SK-MEL-5 (cell line): ENCODE results near the gene ADCY5. TPM values are rescaled to one million over a fixed set of nuclear protein-coding genes. Genes with fewer than 3 reads are reported as not detected.

Experiments used
- DNase-seq: peaks from one replicate; pipeline ENCODE4 v3.0.0-alpha.2; 2016; ENCODE audit warnings: low read depth, low spot score
- in situ Hi-C: cut with HindIII; loops from 2 replicates; pipeline ENCODE4 v1.10.0; 2016; ENCODE audit warnings: low sequenced_read_pairs, high pct_unique_total_duplicates, low pct_unique_long_range_greater_than_20kb
- total RNA-seq: library from RNA; depleted of rRNA; stranded (reverse); fragments of >200 nt; shearing (Covaris generic); gene quantifications from 2 replicates; pipeline ENCODE4 v1.2.3, GENCODE V29; 2014

The ADCY5 gene
- total RNA-seq, 1 experiment from 2014 or later, result 1.2 TPM

DNA sequence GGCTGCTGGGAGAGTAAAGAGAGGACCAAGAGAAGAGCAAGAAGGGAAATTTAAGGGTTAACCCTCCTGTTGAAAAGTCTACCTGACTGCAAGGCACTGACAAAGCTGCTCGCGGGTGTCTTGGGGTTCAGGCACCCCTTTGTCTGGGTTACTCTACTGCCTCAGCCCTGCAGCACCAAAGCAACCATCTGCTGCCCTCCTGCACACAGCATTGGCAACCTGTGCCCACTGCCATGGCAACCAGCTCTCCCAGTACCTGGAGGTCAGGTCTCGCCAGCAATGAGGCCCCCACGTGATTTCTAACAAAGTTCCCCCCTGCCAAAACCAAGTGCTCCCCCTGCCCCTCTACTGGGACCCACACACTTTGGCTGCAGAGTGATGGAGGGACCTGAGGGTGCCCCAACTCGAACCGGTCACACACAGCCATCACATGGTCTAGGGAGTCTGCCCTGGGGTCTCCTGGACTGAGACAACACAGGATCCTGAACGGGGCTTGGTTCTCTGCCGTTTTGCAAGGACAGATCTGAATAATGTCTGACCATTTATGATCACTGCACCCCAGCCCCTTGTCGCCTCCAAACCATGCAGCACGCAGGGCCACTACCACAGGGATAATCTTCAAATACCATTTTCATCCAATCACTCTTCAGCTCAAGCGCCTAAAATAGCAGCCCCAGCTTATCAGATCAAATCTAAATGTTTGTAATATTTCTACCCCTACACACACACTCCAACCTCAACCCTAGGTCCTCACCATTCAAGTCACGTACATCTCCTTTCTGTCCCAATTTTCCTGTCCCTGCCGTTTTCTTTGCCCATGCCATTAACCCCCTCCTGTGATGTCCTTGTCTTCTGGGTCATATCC, 50.7 kb downstream of the ADCY5 start:
- no peak for DNase-seq
- in situ Hi-C loops, result no loop called here

- in situ Hi-C loops, result no loop called here
- no peak for DNase-seq
Observed at GRCh38 chr3:123397050-123397590, 51.8 kb downstream of the ADCY5 start.

DNA sequence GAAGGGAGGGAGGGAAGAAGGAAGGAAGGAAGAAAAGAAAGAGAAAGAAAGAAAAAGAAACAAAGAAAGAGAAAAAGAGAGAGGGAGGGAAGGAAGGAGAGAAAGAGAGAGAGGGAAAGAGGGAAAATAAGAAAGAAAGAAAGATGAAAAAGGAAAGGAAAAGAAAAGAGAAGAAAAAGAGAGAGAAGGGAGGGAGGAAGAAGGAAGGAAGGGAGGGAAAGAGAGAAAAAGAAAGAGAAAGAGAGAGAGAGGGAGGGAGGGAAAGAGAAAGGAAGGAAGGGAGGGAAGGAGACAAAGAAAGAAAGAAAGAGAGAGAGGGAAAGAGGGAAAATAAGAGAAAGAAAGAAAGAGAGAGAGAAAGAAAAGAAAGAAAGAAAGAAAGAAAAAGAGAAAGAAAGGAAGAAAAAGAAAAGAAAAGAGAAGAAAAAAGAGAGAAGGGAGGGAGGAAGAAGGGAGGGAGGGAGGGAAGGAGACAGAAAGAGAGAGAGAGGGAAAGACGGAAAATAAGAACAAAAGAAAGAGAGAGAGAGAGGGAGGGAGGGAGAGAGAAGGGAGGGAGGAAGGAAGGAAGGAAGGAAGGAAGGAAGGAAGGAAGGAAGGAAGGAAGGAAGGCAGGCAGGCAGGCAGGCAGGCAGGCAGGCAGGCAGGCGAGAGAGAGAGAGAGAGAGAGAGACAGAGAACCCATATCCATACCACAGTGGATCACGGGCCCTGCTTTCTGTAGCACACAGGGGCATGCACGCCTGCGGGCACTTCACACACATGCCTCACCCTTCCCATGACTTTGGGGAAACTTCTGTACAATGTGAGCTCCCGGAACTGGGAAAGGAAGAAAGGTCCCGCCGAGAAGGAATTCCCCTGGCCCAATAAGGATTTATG, 52.5 kb downstream of the ADCY5 start:
- in situ Hi-C loops, result no loop called here
- peak; percentile 49 for DNase-seq

GRCh38 chr3:123395235-123395634, 53.7 kb downstream of the ADCY5 start:
- no peak for DNase-seq
- in situ Hi-C loops, result no loop called here

GRCh38 chr3:123394391-123395020, 54.4 kb downstream of the ADCY5 start:
- in situ Hi-C loops, result no loop called here
- DNase-seq, result no peak

- in situ Hi-C loops, result no loop called here
- DNase-seq, result no peak
Observed at GRCh38 chr3:123392871-123393620, 55.8 kb downstream of the ADCY5 start.

DNA sequence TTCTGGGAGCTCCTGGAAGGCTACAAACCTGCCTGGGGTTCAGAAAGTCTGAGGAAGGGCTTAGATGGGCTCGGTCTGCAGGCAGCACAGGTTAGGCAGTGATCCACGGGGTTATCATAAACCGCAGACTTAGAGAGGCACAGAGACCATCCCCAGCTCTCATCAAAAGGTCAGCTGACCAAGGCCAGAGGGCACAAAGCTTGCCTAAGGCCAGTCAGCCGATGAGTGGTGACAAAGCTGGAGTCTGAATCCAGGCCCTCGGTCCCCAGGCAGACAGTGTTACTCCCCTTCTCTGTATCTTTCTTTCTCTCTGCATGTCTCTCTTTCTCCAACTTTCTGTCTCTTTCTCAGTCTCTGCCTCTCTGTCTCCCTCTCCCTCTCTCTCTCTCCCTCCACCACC, 56.5 kb downstream of the ADCY5 start:
- in situ Hi-C loops, result no loop called here

DNA sequence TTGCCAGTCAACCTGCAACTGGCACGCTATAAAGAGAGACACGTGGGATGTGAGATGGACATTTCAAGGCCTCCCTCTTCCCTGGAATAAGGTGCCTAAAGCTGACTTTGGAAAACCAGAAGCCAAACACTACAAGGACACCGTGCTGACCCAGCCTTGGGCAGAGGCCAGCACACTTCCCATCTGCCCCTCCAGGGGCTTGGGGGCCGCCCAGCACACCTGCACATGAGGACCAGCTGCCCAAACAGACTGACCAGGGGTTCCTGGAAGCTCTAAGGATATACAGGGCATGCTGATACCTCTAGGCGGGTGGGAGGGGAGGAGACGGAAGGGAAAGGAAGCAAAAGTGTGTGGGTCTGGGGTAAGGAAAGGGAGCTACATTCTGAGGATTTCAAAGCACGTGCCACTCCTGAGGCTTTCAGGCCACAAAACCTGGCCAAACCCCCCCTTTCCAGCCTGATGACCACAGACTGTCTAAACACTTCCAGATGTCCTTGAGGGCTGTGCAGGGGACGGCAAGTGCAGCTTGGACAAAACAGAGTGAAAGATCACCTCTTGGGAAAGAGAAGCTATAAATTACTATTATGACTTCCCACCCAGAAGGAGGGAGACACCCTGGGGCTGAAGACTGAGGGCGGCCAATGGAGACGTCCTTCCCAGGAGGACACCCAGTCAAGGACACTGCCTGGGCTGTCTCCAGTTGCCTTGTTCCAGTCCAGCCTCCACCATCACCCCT, 57.9 kb downstream of the ADCY5 start:
- in situ Hi-C loops, result no loop called here
- DNase-seq, result no peak

More for the DNA sequence above, 56.5 kb downstream of the ADCY5 start:
- DNase-seq, result no peak

DNA sequence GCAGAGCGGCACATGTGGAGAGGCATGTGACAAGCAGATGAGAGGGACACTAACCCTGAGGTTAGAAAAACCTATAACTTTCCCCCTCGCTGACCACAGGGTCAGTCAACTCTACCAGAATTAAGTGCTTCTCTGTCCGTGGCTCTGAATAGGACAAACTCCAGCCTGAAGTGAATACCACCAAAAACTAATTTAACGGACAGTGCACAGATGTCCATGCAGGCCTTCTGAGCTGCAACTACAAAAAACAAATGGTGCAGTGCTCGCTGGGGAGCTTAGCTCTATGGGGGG, 59.3 kb downstream of the ADCY5 start:
- DNase-seq, result no peak
- in situ Hi-C loops, result no loop called here

- in situ Hi-C loops, result no loop called here
- no peak for DNase-seq
Observed at GRCh38 chr3:123388811-123389627, 59.9 kb downstream of the ADCY5 start.

DNA sequence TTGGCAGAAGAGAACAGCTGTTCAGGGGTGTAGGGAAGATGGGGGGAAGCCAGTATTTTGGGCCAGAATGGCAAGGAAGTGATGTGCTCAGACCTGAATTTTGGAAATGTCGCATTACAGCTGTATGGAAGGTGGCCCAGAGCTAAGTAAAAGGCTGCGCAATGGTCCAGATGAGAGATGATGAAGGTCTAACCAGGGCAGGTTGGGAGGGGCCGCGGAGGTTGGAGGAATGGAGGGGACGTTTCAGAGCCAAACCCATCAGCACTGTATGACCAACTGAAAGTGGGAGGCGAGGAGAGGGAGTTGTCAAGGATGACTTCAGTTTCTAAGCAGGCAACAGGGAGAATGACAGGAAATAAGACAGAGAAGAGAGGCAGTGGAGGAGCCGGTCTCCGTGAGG, 60.8 kb downstream of the ADCY5 start:
- in situ Hi-C loops, result no loop called here
- DNase-seq, result no peak

- in situ Hi-C loops, result no loop called here
Observed at GRCh38 chr3:123387532-123387931, 61.4 kb downstream of the ADCY5 start.

GRCh38 chr3:123386477-123387040, 62.3 kb downstream of the ADCY5 start:
- in situ Hi-C loops, result no loop called here
- DNase-seq, result no peak

More at GRCh38 chr3:123387532-123387931, 61.4 kb downstream of the ADCY5 start:
- DNase-seq, result no peak

DNA sequence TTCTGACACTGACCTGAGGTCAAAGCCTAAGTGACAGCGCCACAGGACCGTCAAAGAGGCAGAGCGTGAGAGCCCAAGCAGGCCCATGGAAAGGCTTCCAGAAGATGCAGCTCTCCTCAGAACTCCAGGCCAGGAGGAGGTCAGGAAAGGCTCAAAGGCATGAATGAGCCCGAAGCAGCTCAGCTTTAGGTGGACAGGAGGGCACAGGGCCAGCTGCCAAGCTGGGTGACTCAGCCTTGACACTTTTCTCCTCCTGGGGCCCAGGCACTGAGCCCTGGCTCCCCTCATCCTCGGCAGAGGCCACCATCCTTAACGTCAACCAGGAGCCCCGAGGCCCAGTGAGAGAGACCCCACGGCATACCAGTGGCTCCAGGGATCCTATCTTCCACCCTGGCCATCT, 62.9 kb downstream of the ADCY5 start:
- in situ Hi-C loops, result no loop called here
- no peak for DNase-seq

DNA sequence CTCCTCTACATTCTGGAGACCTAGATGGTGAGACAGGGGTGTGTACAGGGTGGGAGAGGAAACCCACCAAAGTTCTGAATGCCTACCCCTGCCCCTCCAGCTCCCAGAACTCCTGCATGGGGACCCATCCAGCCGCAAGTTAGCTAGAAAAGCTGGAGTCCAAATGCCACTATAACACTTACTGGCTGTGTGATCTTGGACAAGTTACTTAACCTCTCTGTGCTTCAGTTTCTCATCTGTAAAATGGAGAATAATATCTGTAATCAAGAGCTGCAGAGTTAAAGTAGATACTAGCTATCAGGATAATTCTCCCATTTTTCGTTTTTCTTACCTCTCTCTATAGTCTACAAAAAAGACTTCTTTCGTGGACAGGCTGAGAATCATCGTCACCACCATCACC, 63.4 kb downstream of the ADCY5 start:
- DNase-seq, result no peak
- in situ Hi-C loops, result no loop called here

GRCh38 chr3:123385001-123385401, 63.9 kb downstream of the ADCY5 start:
- no peak for DNase-seq
- in situ Hi-C loops, result no loop called here
